K562 (cell line): Measurements from ENCODE around the gene CHGA. TPM values are rescaled to one million over a fixed set of nuclear protein-coding genes. Genes with fewer than 3 reads are reported as not detected.

Experiments
- ATAC-seq: fragments of 200-7000 bp; cut with Tn5 transposase; 3 replicates; pipeline ENCODE4 v1.9.1; 2020; ENCODE audit warnings: moderate library complexity
- BruUV-seq: library from RNA; stranded (reverse); fragments of 400-500 nt; replicated peaks from 2 replicates; lab custom pipeline; 2021; lab: Mats Ljungman, UMichigan
- CTCF ChIA-PET: fragments of 300-600 bp; formaldehyde crosslinking; extraction: SDS; loops from one replicate; lab custom pipeline; 2021; ENCODE audit warnings: low intra/inter-chr PET ratio; lab: Yijun Ruan, JAX
- POLR2A ChIA-PET: fragments of 300-600, 350-650 bp; sonication (Branson Sonifier 250); formaldehyde crosslinking; extraction: SDS; loops from one replicate; lab custom pipeline; 2021; ENCODE audit warnings: antibody characterized with exemption, inconsistent platforms; lab: Yijun Ruan, JAX
- DNase-seq, 4 experiments: peaks; one replicate each; pipeline versions ENCODE4 v3.0.0 to v3.0.0-alpha.2; 2011 to 2018; ENCODE audit warnings: low spot score in 3 of 4, mixed read lengths in 3 of 4; ENCODE audit errors: extremely low read depth in 1 of 4
- FAIRE-seq: peaks from 2 replicates; lab custom pipeline; 2011; peaks lifted over from hg19 to GRCh38; lab: Jason Lieb, UNC
- H2AFZ ChIP-seq: 2 replicates; pipeline ENCODE4 v1.6.0; 2011; ENCODE audit warnings: low read depth, low read length, control low read depth, inconsistent platforms
- H3K27ac ChIP-seq: fragments of 200-600 bp; 3 replicates; pipeline ENCODE4 v1.8.0; 2011; ENCODE audit warnings: low read depth, mild to moderate bottlenecking, control low read depth, inconsistent platforms, low read length, moderate library complexity, mixed read lengths; ENCODE audit errors: extremely low read depth
- H3K27me3 ChIP-seq, 2 experiments: fragments of 300-600 bp in 1 of 2; 2 replicates in 1 of 2; 3 replicates in 1 of 2; pipeline versions ENCODE4 v1.6.0 to v1.8.0; 2011; ENCODE audit warnings: inconsistent platforms in 2 of 2, low read length in 2 of 2, mild to moderate bottlenecking in 1 of 2, mixed read lengths in 1 of 2, moderate library complexity in 1 of 2; ENCODE audit not compliant: control insufficient read depth in 2 of 2, insufficient read depth in 2 of 2
- H3K36me3 ChIP-seq: fragments of 300-600 bp; 3 replicates; pipeline ENCODE4 v1.8.0; 2011; ENCODE audit warnings: mild to moderate bottlenecking, low read length, inconsistent platforms; ENCODE audit not compliant: control insufficient read depth, insufficient read depth
- H3K4me1 ChIP-seq, 2 experiments: fragments of 200-600 bp in 1 of 2; replicated peaks in 1 of 2; 2 replicates in 1 of 2; 3 replicates in 1 of 2; pipeline versions ENCODE4 v1.5.1 to v1.8.0; 2011; ENCODE audit warnings: inconsistent platforms in 2 of 2, low read length in 2 of 2, mild to moderate bottlenecking in 1 of 2, mixed read lengths in 1 of 2, moderate library complexity in 1 of 2; ENCODE audit not compliant: control insufficient read depth in 2 of 2, insufficient read depth in 2 of 2
- H3K4me2 ChIP-seq: 2 replicates; pipeline ENCODE4 v1.6.1; 2011; ENCODE audit warnings: low read length, control low read depth, inconsistent platforms, mixed read lengths; ENCODE audit not compliant: insufficient read depth
- H3K4me3 ChIP-seq: fragments of 200-600 bp; sonication (generic), shearing (Covaris generic); 2 replicates; pipeline ENCODE4 v1.5.1; 2016; ENCODE audit warnings: control low read depth, inconsistent platforms
- H3K79me2 ChIP-seq: fragments of 200-600 bp; 3 replicates; pipeline ENCODE4 v1.8.0; 2011; ENCODE audit warnings: low read length, inconsistent platforms; ENCODE audit not compliant: control insufficient read depth, insufficient read depth
- H3K9ac ChIP-seq, 2 experiments: 2 replicates each; pipeline versions ENCODE4 v1.6.0 to v1.6.1; 2011; ENCODE audit warnings: low read depth in 2 of 2, low read length in 2 of 2, control low read depth in 1 of 2, inconsistent platforms in 1 of 2, mild to moderate bottlenecking in 1 of 2, mixed read lengths in 1 of 2; ENCODE audit not compliant: insufficient read depth in 1 of 2
- H3K9me1 ChIP-seq: one replicate; pipeline ENCODE4 v1.6.0; 2011; ENCODE audit warnings: inconsistent platforms, mild to moderate bottlenecking, low read length, moderate library complexity; ENCODE audit not compliant: control insufficient read depth, insufficient read depth
- H3K9me3 ChIP-seq: replicated peaks from 2 replicates; pipeline ENCODE4 v1.5.1; 2011; ENCODE audit warnings: low read depth, low read length, inconsistent platforms; ENCODE audit not compliant: control insufficient read depth, insufficient read depth
- H4K20me1 ChIP-seq: replicated peaks from 2 replicates; pipeline ENCODE4 v1.6.1; 2011; ENCODE audit warnings: low read length, inconsistent platforms, mixed read lengths; ENCODE audit not compliant: control insufficient read depth, insufficient read depth
- CHD4 ChIP-seq: fragments of 200-600 bp; sonication (generic); IDR thresholded peaks from 3 replicates; pipeline ENCODE4 v1.6.1; 2012; ENCODE audit warnings: low read depth, mild to moderate bottlenecking, mixed read lengths, low read length, inconsistent platforms; ENCODE audit not compliant: insufficient read depth, insufficient replicate concordance, poor library complexity, severe bottlenecking
- RBM25 ChIP-seq: fragments of 200-400 bp; formaldehyde crosslinking; IDR thresholded peaks from 2 replicates; pipeline ENCODE4 v1.6.1; 2018; ENCODE audit warnings: low read length, low read depth, moderate library complexity; ENCODE audit not compliant: severe bottlenecking
- ZNF239 ChIP-seq: fragments of 250-450 bp; sonication (Bioruptor Pico); IDR thresholded peaks from 2 replicates; pipeline ENCODE4 v1.4.0; 2020; ENCODE audit warnings: mild to moderate bottlenecking
- WGBS: fragments of 100-300 bp; shearing (Covaris generic); methylation state at CpG from one replicate; pipeline ENCODE4 v1.1.6; 2016; ENCODE audit warnings: low coverage, mixed read lengths; ENCODE audit not compliant: insufficient coverage; ENCODE audit errors: missing lambda C conversion rate; 5-methylcytosine and 5-hydroxymethylcytosine counted together
- in situ Hi-C: fragments of 300-500 bp; cut with MboI; formaldehyde crosslinking; loops from 4 replicates; pipeline ENCODE4 v1.15.0; 2018; ENCODE audit warnings: inconsistent platforms, mixed read lengths
- intact Hi-C: fragments of 100-400 bp; cut with micrococcal nuclease; formaldehyde crosslinking; loops from 2 replicates; pipeline ENCODE4 v1.14.2; 2022
- polyA plus RNA-seq, 8 experiments: library from polyadenylated mRNA; depleted of rRNA in 4 of 8; stranded (reverse) in 5 of 8; unstranded in 3 of 8; fragments of >200 nt; fragmentation: Nextera tagmentation in 2 of 8; fragmentation: Illumina TruSeq in 1 of 8; extraction: Ambion mirVana in 2 of 8; extraction: Trizol in 1 of 8; gene quantifications; 2 replicates each; pipeline versions ENCODE4 v1.2.1 to v1.2.3, GENCODE V29; 2011 to 2014; ENCODE audit warnings: inconsistent platforms in 1 of 8, missing spikeins in 1 of 8
- total RNA-seq, 7 experiments: library from RNA; depleted of rRNA in 6 of 7; stranded (reverse); fragments of >200 nt in 6 of 7; fragmentation: Illumina TruSeq in 2 of 7; extraction: Trizol in 2 of 7; gene quantifications; 2 replicates each; pipeline versions ENCODE4 v1.2.1 to v1.2.3, GENCODE V29; 2011 to 2021; ENCODE audit warnings: low replicate concordance in 1 of 7

CHGA gene
- total and polyA plus RNA-seq, 9 of the 15 experiments (the other 6 are each of a cell fraction or from before 2014, with no cell fraction given), result not detected

- BruUV-seq, result no TSS peak
- no peak for ATAC-seq
- intact Hi-C loops, result no loop called here
- Histone ChIP-seq H4K20me1 (no peaks in the 10 kb centered on the region), H3K27me3 (no peaks in the 10 kb centered on the region), H3K9me1 (no peaks in the 10 kb centered on the region)
- POLR2A ChIA-PET, result no interaction called here
- CTCF ChIA-PET, result no interaction called here
- TF ChIP-seq CHD4 (no peak), RBM25 (peak; percentile 58), ZNF239 (peak; percentile 79)
- TF ChIP-seq, all 486 proteins: peak for 2
- 65% methylated on average over 5 of the region's 5 CpGs for WGBS
- H3K4me1 ChIP-seq, result peaks cover 0 to 3% of the 10 kb centered on the region in 2 experiments; a peak in 1 of 5 replicates
- H3K4me2 ChIP-seq, result no peak overlapping the region
- FAIRE-seq (no peak), DNase-seq (no peak)
- no peak overlapping the region for H3K4me3 ChIP-seq
- no peak overlapping the region for H3K27ac ChIP-seq
- H3K9me3 ChIP-seq, result no peaks in the 10 kb centered on the region
- no peak overlapping the region for H3K9ac ChIP-seq
- no peaks in the 10 kb centered on the region for H3K79me2 ChIP-seq
- H2AFZ ChIP-seq, result no peak overlapping the region
- peaks cover 4% of the 10 kb centered on the region; the same call in 1 of the 3 replicates for H3K36me3 ChIP-seq
- in situ Hi-C loops, result no loop called here
These were observed 61.3 kb downstream of the CHGA start for GRCh38 chr14:92984082-92984788.

Other genes with a start within 250 kb of the CHGA start
- gene LGMN, start 174.5 kb upstream of the CHGA start, total RNA-seq (2014; rRNA removed), result 0.69 TPM in 1 of 2 replicates, not detected in the other
- 0.29 and 0.44 TPM in 2 replicates for gene LGMN, start 174.5 kb upstream of the CHGA start, total RNA-seq (2014; rRNA removed; fragmentation: Illumina TruSeq; extraction: Trizol)
- 0.43 and 0.53 TPM in 2 replicates for gene LGMN, start 174.5 kb upstream of the CHGA start, total RNA-seq (2015; rRNA removed; fragmentation: Illumina TruSeq; extraction: Trizol)
- gene LGMN, start 174.5 kb upstream of the CHGA start, total RNA-seq (2021), result 0.89 and 1.3 TPM in 2 replicates
- 1.4 and 14.3 TPM in 2 replicates for gene LGMN, start 174.5 kb upstream of the CHGA start, polyA plus RNA-seq (2011; rRNA removed)
- 0.27 and 0.36 TPM in 2 replicates for gene LGMN, start 174.5 kb upstream of the CHGA start, polyA plus RNA-seq (2014; fragmentation: Illumina TruSeq; extraction: Trizol)
- gene LGMN, start 174.5 kb upstream of the CHGA start, polyA plus RNA-seq (2014; fragmentation: Nextera tagmentation; extraction: Ambion mirVana), result under 1 TPM in 1 of 2 experiments, not detected in 1; 0.15 TPM
- 0.05 and 0.70 TPM in 2 replicates for gene LGMN, start 174.5 kb upstream of the CHGA start, polyA plus RNA-seq (2014; rRNA removed)
- 11.6 and 12.0 TPM in 2 replicates for gene GOLGA5, start 128.8 kb upstream of the CHGA start, total RNA-seq (2014; rRNA removed)
- gene GOLGA5, start 128.8 kb upstream of the CHGA start, total RNA-seq (2014; rRNA removed; fragmentation: Illumina TruSeq; extraction: Trizol), result 16.9 and 19.4 TPM in 2 replicates
- 15.0 and 15.3 TPM in 2 replicates for gene GOLGA5, start 128.8 kb upstream of the CHGA start, total RNA-seq (2015; rRNA removed; fragmentation: Illumina TruSeq; extraction: Trizol)
- 11.1 and 12.0 TPM in 2 replicates for gene GOLGA5, start 128.8 kb upstream of the CHGA start, total RNA-seq (2021)
- gene GOLGA5, start 128.8 kb upstream of the CHGA start, polyA plus RNA-seq (2011; rRNA removed), result 19.6 and 21.6 TPM in 2 replicates
- 15.5 and 18.9 TPM in 2 replicates for gene GOLGA5, start 128.8 kb upstream of the CHGA start, polyA plus RNA-seq (2014; fragmentation: Illumina TruSeq; extraction: Trizol)
- 1 to 10 TPM; 5.7 to 7.3 TPM for gene GOLGA5, start 128.8 kb upstream of the CHGA start, polyA plus RNA-seq (2014; fragmentation: Nextera tagmentation; extraction: Ambion mirVana)
- 12.7 and 14.2 TPM in 2 replicates for gene GOLGA5, start 128.8 kb upstream of the CHGA start, polyA plus RNA-seq (2014; rRNA removed)
- gene ITPK1, start 192.8 kb downstream of the CHGA start, total RNA-seq (2014; rRNA removed), result 17.3 and 23.0 TPM in 2 replicates
- 10.8 and 24.0 TPM in 2 replicates for gene ITPK1, start 192.8 kb downstream of the CHGA start, total RNA-seq (2014; rRNA removed; fragmentation: Illumina TruSeq; extraction: Trizol)
- gene ITPK1, start 192.8 kb downstream of the CHGA start, total RNA-seq (2015; rRNA removed; fragmentation: Illumina TruSeq; extraction: Trizol), result 22.6 and 26.8 TPM in 2 replicates
- gene ITPK1, start 192.8 kb downstream of the CHGA start, total RNA-seq (2021), result 39.2 and 41.1 TPM in 2 replicates
- gene ITPK1, start 192.8 kb downstream of the CHGA start, polyA plus RNA-seq (2011; rRNA removed), result 23.0 and 36.9 TPM in 2 replicates
- 32.4 and 32.6 TPM in 2 replicates for gene ITPK1, start 192.8 kb downstream of the CHGA start, polyA plus RNA-seq (2014; fragmentation: Illumina TruSeq; extraction: Trizol)
- gene ITPK1, start 192.8 kb downstream of the CHGA start, polyA plus RNA-seq (2014; fragmentation: Nextera tagmentation; extraction: Ambion mirVana), result 1 to 10 TPM; 1.2 to 1.5 TPM
- gene ITPK1, start 192.8 kb downstream of the CHGA start, polyA plus RNA-seq (2014; rRNA removed), result 22.4 and 28.7 TPM in 2 replicates